ENCODE results near the gene SLC24A3.

The SLC24A3 gene

DNA sequence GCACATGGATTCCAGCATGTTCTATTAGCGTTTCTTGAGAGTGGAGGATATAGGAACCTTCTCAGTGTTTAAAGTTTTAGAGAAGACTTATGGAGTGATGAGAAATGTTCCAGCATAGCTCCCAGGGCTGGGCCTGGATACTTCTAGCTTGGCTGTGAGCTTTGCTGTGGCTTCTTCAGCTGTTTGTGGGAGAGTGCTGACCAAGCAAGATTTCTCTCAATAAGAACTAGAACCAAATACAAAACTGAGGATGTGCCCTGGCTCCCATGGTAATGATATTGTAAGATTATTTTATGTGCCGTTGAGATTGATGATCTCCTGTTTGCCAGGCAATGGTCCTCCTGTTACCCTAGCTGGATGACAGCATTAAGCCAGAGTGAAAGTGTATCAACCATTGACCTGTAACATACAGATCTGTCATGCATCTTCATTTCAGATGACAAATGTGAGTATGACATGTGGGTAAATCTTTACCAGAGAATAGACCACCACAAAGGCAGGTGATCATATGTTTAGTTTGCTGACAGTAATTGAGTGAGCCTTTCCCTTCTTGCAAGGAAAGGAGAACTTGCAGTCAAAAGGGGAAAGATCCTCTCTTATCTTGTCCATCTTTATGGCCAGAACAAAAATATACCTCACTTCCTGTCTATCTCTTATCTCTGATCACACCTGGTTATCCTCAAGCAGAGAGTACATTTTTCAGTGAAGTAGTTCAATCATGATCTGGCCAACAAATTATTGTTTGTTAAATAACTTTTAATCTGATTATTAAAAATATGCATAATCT is 180.1 kb downstream of the SLC24A3 start:
- Histone ChIP-seq H3K9me3 (ENCODE audit: insufficient read depth, low read depth, low read length) (peaks cover 30% of the 10 kb centered on the region), H3K79me2 (ENCODE audit: insufficient read depth, low read length) (no peaks in the 10 kb centered on the region), H3K27me3 (ENCODE audit: insufficient read depth, low read length, poor library complexity, severe bottlenecking) (no peaks in the 10 kb centered on the region), H3F3A (ENCODE audit: low read depth) (peaks cover 5% of the 10 kb centered on the region; the same call in 1 of the 2 replicates), H3K9ac (ENCODE audit: low read depth, low read length, poor library complexity, severe bottlenecking) (no peak overlapping the region), H3K4me1 (ENCODE audit: insufficient read depth, low read length, poor library complexity, severe bottlenecking) (peaks cover 31% of the 10 kb centered on the region), H4K20me1 (ENCODE audit: insufficient read depth, low read length, poor library complexity, severe bottlenecking) (no peaks in the 10 kb centered on the region), H3K4me3 (ENCODE audit: low read length, poor library complexity, severe bottlenecking) (no peak overlapping the region), H3K9me2 (replicated peaks; ENCODE audit: low read depth, low read length) (no peaks in the 10 kb centered on the region), H3K36me3 (ENCODE audit: insufficient read depth, low read length) (no peaks in the 10 kb centered on the region), H3K4me2 (ENCODE audit: low read depth, low read length, poor library complexity, severe bottlenecking) (peak overlapping the region; percentile 18), H2AFZ (ENCODE audit: low read length) (no peak overlapping the region)
- TF ChIP-seq EZH2phosphoT487 (IDR thresholded peaks at IDR 0.05; ENCODE audit: borderline replicate concordance) = no peak
- TF ChIP-seq, protein P1, sequence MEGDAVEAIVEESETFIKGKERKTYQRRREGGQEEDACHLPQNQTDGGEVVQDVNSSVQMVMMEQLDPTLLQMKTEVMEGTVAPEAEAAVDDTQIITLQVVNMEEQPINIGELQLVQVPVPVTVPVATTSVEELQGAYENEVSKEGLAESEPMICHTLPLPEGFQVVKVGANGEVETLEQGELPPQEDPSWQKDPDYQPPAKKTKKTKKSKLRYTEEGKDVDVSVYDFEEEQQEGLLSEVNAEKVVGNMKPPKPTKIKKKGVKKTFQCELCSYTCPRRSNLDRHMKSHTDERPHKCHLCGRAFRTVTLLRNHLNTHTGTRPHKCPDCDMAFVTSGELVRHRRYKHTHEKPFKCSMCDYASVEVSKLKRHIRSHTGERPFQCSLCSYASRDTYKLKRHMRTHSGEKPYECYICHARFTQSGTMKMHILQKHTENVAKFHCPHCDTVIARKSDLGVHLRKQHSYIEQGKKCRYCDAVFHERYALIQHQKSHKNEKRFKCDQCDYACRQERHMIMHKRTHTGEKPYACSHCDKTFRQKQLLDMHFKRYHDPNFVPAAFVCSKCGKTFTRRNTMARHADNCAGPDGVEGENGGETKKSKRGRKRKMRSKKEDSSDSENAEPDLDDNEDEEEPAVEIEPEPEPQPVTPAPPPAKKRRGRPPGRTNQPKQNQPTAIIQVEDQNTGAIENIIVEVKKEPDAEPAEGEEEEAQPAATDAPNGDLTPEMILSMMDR (conservative IDR thresholded peaks at IDR 0.05; ENCODE audit: low read length) = no peak

DNA sequence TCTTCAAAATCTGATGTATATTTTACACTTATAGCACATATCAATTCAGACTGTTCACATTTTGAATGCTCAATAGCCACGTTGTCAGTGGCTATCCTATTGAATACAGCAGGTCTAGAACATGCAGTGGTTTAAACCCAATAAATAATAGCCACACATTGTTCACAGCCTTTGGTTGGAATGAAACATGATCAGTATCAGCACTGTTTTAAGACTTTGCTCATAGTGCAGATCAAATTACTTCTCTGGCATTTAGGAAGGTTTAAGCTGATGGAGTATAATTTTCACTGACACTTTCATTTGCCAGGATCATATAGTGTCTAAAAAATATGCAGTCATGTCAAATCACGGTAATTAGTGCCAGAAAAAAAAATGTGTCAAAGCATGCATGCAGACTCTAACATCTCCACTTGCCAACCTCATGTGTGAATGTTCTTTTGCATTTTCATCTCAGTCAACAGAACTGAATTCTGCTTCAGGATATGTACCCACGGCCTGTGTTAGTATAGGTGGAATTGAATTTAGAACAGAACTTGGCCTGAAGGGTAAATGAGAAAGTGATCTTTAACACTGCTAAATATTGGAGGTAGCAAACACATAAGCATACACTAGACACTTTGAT is 184.1 kb downstream of the SLC24A3 start:
- Histone ChIP-seq H3K4me2 (ENCODE audit: low read depth, low read length, poor library complexity, severe bottlenecking) (no peak overlapping the region), H3K4me1 (ENCODE audit: insufficient read depth, low read length, poor library complexity, severe bottlenecking) (peaks cover 34% of the 10 kb centered on the region), H3K36me3 (ENCODE audit: insufficient read depth, low read length) (no peaks in the 10 kb centered on the region), H3K9ac (ENCODE audit: low read depth, low read length, poor library complexity, severe bottlenecking) (no peak overlapping the region), H2AFZ (ENCODE audit: low read length) (no peak overlapping the region), H3K79me2 (ENCODE audit: insufficient read depth, low read length) (no peaks in the 10 kb centered on the region), H3K4me3 (ENCODE audit: low read length, poor library complexity, severe bottlenecking) (no peak overlapping the region), H3K27me3 (ENCODE audit: insufficient read depth, low read length, poor library complexity, severe bottlenecking) (no peaks in the 10 kb centered on the region), H3K9me3 (ENCODE audit: insufficient read depth, low read depth, low read length) (peaks cover 28% of the 10 kb centered on the region), H4K20me1 (ENCODE audit: insufficient read depth, low read length, poor library complexity, severe bottlenecking) (no peaks in the 10 kb centered on the region), H3F3A (ENCODE audit: low read depth) (peaks cover 5% of the 10 kb centered on the region; the same call in 1 of the 2 replicates), H3K9me2 (replicated peaks; ENCODE audit: low read depth, low read length) (no peaks in the 10 kb centered on the region)
- TF ChIP-seq EZH2phosphoT487 (IDR thresholded peaks at IDR 0.05; ENCODE audit: borderline replicate concordance) = no peak
- TF ChIP-seq, protein P1 (conservative IDR thresholded peaks at IDR 0.05; ENCODE audit: low read length) = no peak

DNA sequence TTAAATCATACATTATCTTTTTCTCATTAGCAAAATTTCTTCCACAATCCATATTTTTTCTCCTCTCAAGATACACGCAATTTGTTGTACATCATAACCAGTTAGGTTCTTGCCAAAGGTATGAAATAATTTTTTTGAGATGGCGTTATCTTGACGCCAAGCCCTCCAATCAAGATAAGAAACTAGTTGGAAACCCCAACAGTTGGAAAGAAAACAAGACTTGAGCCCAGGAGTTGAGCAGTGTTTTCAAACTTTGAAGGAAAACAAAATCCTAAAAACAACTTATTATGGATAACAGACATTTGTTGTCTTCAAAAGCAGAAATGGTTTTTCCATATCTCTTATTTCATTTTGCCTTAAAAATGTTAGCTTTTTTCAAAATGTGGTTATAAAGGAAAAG is 184.8 kb downstream of the SLC24A3 start:
- TF ChIP-seq EZH2phosphoT487 (IDR thresholded peaks at IDR 0.05; ENCODE audit: borderline replicate concordance) = no peak
- TF ChIP-seq, protein P1 (conservative IDR thresholded peaks at IDR 0.05; ENCODE audit: low read length) = no peak
- Histone ChIP-seq H3K9ac (ENCODE audit: low read depth, low read length, poor library complexity, severe bottlenecking) (no peak overlapping the region), H3K36me3 (ENCODE audit: insufficient read depth, low read length) (no peaks in the 10 kb centered on the region), H2AFZ (ENCODE audit: low read length) (no peak overlapping the region), H3F3A (ENCODE audit: low read depth) (peaks cover 5% of the 10 kb centered on the region; the same call in 1 of the 2 replicates), H3K79me2 (ENCODE audit: insufficient read depth, low read length) (no peaks in the 10 kb centered on the region), H3K9me3 (ENCODE audit: insufficient read depth, low read depth, low read length) (peaks cover 28% of the 10 kb centered on the region), H3K27me3 (ENCODE audit: insufficient read depth, low read length, poor library complexity, severe bottlenecking) (no peaks in the 10 kb centered on the region), H3K4me1 (ENCODE audit: insufficient read depth, low read length, poor library complexity, severe bottlenecking) (peaks cover 28% of the 10 kb centered on the region), H3K9me2 (replicated peaks; ENCODE audit: low read depth, low read length) (no peaks in the 10 kb centered on the region), H4K20me1 (ENCODE audit: insufficient read depth, low read length, poor library complexity, severe bottlenecking) (no peaks in the 10 kb centered on the region), H3K4me3 (ENCODE audit: low read length, poor library complexity, severe bottlenecking) (no peak overlapping the region), H3K4me2 (ENCODE audit: low read depth, low read length, poor library complexity, severe bottlenecking) (no peak overlapping the region)
